Pulmonary artery endothelial cell (primary cell): ENCODE data around the gene TAS2R50. TPM values are rescaled to one million over a fixed set of nuclear protein-coding genes. Genes with fewer than 3 reads are reported as not detected.
"Not testable (repeated sequence)": the region's sequence is repeated elsewhere in the genome, so short reads cannot be mapped to it uniquely, and the experiment has no call there.

ENCODE experiments used
- DNase-seq: peaks from one replicate; pipeline ENCODE4 v3.0.0-alpha.2; 2011; ENCODE audit warnings: low read depth, low spot score
- total RNA-seq: library from RNA; depleted of rRNA; stranded (reverse); fragments of >200 nt; gene quantifications from 2 replicates; pipeline ENCODE4 v1.2.3, GENCODE V29; 2014

The TAS2R50 gene, protein sequence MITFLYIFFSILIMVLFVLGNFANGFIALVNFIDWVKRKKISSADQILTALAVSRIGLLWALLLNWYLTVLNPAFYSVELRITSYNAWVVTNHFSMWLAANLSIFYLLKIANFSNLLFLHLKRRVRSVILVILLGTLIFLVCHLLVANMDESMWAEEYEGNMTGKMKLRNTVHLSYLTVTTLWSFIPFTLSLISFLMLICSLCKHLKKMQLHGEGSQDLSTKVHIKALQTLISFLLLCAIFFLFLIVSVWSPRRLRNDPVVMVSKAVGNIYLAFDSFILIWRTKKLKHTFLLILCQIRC
- 1.1 and 1.6 TPM in 2 replicates for total RNA-seq

DNA sequence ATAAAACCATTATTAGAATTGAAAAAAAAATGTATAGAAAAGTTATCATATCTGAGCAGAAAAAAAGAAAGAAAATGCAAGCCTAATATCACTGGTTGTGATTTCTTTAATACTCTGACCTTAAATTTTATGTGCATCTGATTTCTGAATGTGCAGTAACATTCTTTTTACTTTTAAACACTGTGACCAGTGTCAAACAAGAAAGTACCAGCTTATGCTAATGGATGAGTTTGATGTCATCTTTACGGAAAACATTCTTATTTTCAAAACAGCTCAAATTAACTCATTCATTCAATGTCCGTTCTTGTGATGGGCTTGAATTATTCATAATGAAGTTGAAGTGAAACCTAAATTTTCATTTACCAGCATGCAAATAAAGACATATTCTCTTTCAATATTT, at the start of gene TAS2R50:
TAS2R50 (minus strand) TSS at position 101 of the 400 bp plus-strand sequence; CDS start at position 49, 52 bp downstream.
- no peak for DNase-seq

DNA sequence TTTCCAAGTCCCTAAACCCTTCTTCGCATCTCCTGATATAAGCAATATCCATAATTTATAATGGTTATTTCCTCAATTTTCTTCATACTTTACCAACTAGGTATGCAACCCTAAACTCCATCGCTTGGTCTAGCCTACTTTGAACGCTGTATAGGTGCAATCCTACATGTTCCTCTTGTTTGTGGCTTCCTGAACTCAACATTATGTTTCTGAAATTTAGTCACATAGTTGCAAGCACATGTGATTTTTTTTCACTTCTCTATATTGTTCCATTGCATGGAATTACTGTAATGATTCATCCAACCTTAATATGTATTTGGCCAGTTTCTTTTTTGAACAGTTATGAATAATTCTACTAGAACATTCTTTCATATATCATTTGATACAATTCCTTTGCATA, 47.2 kb upstream of the TAS2R50 start:
- not testable (repeated sequence) for DNase-seq

DNA sequence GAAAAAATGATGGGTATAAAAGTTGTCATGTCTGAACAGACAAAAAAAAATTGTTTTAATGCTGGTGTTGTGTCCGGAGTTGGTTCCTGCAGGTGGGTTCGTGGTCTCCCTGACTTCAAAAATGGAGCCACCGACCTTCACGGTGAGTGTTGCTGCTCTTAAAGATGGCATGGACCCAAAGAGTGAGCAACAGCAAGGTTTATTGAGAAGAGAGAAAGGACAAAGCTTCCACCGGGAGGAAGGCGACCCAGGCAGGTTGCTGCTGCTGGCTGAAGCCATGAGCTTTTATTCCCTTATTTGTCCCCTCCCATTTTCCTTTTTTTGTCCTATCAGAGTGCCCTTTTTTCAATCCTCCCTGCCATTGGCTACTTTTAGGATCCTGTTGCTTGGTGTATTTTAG, 44.6 kb upstream of the TAS2R50 start, which contains the start of gene TAS2R31:
TAS2R31 (minus strand) TSS at position 101 of the 400 bp plus-strand sequence; CDS start at position 29, 72 bp downstream.
- DNase-seq = no peak

DNA sequence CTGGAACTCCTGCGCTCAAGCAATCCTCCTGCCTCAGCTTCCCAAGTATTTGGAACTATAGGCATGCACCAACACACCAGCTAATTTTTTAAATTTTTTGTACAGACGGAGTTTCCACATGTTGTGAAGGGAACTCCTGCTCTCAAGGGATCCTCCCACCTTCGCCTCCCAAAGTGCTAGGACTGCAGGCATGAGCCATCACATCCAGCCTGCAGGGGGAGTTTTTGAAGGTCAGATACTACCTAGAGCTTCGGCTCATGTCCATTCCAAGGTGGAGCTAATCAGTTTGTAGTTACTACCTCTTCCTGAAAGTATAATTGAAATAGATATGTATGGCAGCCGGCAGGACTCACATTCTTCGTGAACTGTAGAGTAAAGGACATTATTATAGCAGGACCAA, 39.4 kb upstream of the TAS2R50 start:
- DNase-seq = no peak

DNA sequence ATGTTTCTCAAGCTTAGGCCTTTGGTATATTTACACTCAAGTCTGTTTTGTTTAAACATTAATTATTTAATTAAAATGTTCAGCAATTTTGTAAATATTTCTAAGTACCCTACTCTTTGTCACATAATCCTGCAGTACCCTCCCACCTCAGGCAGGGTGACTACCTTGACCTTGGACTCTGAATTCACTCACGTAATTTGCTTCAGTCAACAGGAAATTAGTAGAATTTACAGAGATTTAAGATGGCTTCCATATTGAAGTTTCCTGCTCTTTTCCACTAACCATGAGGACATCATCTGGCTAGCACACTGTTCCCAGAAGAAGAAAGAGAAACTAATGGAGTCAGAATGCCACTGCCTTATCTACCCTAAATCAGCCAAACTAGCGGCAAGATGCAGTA, 36.7 kb upstream of the TAS2R50 start:
- no peak for DNase-seq

DNA sequence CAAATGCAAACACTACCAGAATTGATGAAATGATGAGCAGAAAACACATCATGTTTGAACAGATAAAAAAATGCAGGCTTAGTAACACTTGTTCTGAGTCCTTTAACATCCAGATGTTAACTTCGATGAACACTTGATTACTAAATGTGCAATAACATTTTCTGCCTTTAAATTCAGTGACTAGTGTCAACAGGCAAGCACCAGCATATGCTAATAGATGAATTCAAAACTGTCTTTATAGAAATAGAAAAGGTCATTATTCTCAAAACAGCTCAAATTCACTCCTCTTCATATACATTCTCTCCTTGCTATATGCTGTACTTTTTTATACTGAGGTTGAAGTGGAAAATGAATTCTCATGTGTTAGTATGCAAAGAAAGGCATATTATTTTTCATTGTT, 35.8 kb upstream of the TAS2R50 start, which contains the start of gene TAS2R19:
TAS2R19 (minus strand) TSS at position 101 of the 400 bp plus-strand sequence; CDS start at position 52, 49 bp downstream.
- no peak for DNase-seq

DNA sequence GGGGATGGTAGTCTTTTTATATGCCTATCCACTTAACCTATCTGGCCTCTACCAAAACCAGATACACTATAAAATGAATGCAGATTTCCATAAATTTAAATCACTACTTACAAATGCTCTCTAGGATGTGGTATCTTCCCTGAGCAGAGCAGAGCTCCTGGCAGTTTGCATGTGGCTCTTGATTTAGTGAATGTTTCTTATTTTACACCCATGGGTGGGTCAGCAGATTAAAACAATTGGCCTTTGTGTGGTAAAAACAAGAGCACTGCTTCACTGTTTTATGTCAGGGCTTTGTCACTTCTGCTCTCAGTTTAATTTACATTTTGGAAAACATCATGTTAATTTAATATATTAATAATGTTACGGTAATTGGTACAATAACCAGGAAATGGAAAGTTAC, 30.2 kb upstream of the TAS2R50 start:
- DNase-seq = no peak

DNA sequence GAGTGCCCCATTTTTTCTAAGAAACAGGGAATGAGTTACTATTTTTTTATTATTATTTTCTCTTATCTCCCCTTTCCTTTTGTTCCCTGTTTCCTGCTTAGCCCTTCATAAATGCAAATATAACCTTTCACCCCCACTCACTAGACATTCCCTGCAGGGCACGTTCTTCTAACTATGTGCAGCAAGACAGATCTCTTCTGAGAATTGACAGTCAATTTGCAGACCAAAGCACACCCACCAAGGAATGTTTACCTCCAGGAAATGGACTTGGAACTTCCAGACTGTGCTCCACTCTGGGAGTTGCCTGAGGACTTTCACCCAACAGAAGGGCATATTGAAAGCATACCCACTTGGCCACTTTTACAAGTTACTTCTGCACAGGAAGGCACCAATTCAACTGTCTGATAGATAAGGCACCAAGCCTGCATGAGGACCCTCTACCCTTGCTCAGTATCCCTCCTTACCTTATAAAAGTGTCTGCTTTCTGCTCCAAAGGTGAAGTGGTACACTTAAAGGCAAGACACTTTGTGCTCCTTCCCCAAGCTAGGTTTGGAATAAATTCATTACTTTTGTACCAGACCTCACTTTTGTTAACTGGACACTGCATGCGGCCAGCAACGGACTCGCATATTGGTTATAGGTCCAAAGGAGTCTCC, 29.2 kb upstream of the TAS2R50 start:
- DNase-seq = peak; percentile 45

DNA sequence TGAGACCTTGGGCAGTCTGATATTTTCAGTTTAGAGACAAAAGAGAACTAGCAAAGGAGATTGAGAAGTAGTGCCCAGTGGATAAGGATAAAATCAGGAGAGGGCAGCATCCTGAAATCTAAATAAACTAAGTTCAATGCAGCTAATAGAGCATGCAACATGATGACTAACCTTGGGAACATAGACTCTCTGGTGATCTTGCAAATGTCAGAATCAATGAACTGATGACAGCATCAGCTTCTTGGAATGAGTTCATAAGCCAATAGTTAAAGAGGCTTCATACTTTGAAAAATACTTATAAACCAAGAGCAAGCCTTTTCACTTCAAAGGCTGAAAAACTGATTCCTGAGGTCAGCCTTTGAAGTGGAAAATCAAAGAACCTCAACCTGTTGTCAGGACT, 27.5 kb upstream of the TAS2R50 start:
- DNase-seq = no peak

DNA sequence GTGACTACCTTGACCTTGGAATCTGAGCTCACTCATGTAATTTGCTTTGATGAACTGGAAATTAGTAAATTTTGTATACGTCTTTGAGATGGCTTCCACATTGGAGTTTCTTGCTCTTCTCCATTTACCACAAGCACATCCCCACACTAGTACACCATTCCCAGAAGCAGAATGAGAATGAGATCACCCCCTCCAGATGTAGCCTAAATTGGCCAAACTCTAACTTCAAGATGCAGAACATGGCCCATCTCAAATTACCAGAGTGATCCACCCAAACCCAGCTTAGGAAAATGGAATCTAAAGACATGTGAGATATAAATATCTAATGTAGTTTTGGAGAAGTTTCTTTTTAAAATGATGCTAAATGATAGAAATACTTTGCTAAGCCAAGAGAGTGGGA, 20.9 kb upstream of the TAS2R50 start:
- DNase-seq = no peak

DNA sequence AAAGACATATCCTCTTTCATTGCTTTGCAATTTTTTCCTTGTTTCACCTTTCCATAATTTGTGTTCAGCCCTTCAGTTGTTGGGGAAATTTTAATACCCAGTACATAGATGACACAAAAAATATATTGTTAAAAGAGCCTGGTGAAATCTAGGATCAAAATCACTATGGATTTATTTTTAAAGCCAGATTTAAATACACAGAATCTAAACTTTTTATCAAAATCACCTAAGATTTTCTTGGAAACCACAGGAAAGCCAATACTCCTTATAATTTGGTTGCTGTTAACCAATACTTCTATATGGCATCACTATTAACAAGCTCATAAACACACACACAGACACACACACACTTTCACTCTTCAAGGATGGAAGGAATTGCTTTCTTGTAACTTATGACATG, 11.5 kb upstream of the TAS2R50 start, which contains the start of gene TAS2R20:
TAS2R20 (minus strand) TSS at position 101 of the 400 bp plus-strand sequence. CDS start 429 bp downstream, outside the sequence.
- DNase-seq = no peak

DNA sequence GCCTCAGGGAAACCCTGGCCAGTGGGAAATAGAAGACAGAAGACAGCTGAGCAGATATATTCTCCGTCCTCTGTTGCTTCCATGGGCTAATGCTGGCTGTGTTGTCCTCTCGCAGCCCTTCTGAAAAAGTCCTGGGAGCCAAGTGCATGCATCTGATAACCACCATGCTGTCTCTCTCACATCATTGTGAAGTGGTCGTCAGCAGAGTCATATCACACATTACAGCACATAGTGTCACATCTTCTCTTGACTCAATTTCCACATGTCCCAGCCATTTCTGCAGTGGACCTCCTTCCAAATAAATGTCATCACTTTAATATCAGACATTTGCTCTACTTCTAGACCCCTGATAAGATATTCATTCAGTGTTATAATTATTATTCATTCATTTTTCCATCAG, 7.6 kb upstream of the TAS2R50 start:
- DNase-seq = no peak

DNA sequence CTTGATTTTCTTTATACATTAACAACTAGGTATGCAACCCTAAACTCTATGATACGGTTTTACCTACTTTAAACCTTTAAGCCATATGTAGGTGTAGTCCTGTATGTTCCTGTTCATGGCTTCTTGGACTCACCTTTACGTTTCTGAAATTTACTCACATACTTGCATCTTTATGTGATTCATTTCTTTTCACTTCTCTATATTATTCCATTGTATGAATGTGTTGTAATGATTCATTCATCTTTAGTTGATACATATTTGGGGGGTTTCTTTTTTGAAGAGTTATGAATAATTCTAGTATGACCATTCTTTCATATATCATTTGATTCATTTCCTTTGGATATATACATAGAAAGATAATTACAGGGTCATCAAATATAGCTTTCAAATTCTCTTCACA, 2.4 kb upstream of the TAS2R50 start:
- DNase-seq = no peak

DNA sequence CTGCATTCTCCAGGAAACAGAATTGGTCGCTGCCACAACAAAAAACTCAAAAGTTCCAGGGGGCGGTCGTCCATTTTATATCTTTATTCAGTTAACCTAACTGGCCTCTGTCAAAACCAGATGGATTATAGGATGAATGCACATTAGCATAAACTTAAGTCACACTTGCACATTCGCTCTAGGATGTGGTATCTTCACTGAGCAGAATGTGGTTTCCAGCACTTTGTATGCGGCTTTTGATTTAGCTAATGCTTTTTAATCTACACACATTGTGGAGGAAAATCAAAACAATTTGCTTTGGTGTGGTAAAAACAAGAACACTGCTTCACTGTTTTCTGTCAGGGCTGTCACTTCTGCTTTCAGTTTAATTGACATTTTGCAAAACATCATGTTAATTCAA, 4.5 kb downstream of the TAS2R50 start:
- no peak for DNase-seq

DNA sequence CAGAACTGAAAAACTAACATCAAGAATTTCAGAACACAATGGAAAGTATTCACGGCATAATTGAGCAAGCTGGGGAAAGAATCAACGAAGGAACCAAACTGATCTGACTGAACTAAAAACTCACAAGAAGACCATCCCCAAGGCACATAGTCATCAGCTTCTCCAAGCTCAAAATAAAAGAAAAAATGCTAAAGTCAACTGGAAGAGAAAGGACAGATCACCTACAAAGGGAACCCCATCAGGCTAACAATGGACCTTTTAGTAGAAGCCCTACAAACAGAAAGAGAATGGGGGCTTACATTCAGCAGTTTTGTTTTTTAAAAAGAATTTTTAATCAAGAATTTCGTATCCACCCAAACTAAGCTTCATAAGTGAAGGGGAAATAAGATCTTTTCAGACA, 11.7 kb downstream of the TAS2R50 start:
- no peak for DNase-seq

DNA sequence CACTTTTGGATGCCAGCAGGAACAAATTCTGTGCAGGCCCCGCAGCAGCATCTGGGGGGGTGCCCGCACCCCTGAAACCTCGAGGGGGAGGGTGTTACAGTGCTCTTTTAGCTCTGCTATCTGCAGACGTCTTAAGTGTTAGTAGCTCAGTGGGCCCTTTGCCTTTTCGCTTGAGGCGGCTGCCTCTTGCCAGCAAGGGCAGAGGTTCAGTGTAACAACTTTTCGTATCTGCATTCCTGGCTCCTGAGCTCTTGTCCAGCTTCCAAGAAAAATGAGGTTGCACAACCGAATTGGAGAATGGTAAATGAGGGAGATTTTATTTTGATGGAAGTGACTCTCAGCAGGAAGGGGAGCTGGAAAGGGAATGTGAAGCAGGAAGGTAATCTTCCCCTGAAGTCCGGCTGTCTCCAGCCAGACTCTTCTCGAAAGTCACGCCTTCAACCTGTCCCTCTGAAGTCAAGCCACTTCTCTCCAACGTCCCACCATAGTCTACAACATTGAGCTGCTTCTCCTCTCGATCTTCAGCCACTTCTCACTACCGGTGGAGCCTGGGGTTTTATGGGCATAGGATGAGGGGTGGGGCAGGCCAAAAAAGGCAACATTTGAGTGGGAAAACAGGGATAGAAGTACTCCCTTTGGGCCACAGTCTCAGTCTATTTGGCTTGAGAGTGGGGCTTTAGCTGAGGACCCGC, 17.8 kb downstream of the TAS2R50 start:
- DNase-seq = peak; percentile 73

DNA sequence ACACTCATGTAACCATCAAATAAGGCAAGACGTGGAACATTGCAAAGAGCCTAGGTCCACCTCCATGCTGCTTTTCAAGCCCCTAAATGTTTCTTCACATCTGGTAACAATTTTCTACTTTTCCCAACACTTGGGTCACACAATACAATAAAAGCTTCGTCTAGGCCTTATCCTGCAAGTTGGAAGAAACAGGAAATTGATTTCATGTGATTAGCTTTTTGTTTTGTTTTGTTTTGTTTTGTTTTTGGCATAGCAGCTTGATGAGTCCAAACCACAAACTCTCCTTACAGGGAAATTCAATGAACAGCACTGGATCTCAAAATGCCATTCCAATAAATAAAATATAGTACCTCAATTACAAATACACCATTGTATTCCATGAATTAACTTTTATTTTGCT, 19.3 kb downstream of the TAS2R50 start:
- DNase-seq = peak; percentile 57

DNA sequence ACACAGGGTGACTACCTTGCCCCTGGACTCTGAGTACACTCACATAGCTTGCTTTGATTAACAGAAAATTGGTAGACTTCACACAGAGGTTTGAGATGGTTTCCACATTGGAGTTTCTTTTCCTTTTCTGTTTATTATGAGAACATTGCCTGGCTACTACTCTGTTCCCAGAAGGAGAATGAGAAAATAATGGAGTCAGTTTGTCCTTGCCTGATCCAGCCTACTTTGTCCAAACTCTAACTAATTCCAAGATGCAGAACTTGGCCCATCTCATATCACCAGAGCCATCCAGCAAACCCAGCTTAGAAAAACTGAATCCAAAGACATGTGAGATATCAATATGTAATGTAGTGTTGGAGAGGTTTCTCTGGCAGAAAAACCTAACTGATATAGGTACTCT, 20.4 kb downstream of the TAS2R50 start:
- no peak for DNase-seq

DNA sequence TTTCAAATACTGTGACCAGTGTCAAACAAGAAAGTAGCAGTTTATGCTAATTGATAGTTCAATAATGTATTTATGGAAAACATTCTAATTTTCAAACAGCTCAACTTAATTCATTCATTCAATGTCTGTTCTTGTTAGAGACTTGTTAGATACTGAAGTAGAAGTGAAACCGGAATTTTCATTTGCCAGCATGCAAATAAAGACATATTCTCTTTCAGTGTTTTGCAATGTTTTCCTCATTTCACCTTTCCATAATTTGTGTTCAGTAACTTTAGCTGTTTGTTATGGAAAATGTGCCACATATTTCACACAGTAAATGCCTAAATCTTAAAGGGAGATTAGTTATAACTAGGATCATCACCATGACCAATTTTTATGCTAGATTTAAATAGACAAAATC, 21.2 kb downstream of the TAS2R50 start:
- no peak for DNase-seq

DNA sequence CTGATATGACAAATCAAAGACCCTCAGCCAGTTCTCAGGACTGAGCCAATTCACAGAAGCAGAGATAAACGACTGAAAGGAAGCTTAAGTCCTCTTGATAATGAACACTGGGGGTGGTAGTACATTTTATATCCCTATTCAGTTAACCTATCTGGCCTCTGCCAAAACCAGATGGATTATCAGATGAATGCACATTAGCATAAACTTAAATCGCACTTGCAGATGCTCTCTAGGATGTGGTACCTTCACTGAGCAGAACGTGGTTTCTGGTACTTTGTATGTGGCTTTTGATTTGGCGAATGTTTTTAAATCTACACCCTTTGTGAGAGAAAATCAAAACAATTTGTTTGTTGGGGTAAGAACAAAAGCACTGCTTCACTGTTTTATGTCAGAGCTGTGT, 26.5 kb downstream of the TAS2R50 start:
- DNase-seq = no peak

DNA sequence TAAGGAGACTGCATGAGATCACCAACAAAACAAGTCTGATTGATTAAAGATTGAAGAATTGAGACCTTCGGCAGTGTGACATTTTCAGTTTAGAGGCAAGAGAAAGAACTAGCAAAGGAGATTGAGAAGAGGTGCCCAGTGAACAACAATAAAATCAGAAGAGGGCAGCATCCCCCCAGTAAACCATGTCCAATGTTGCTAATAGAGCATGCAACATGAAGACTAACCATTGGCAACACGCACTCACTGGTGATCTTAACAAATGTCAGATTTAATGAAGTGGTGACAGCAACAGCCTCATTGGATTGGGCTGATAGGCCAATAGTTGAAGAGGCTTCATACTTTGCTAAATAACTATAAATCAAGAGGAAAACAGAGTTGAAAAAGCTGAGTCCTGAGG, 26.9 kb downstream of the TAS2R50 start:
- peak; percentile 10 for DNase-seq

DNA sequence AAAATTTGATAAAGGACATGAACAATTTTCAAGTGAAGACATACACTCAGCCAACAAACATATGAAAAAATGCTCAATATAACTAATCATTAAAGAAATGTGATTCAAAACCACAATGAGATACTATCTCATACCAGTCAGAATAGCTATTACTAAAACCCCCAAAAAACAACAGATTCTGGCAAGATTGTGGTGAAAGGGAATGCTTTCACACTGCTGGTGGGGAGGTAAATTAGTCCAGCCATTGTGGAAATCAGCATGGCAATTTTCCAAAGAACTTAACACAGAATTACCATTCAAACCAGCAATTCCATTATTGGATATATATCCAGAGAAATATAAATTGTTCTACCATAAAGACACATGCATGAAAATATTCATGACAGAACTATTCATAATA, 29.0 kb downstream of the TAS2R50 start:
- no peak for DNase-seq
